HG02943 (cell line): Measurements from ENCODE around the gene VWA8.
"Not testable (repeated sequence)": the region's sequence is repeated elsewhere in the genome, so short reads cannot be mapped to it uniquely, and the experiment has no call there.

ENCODE experiments used
- ATAC-seq: cut with Tn5 transposase; IDR thresholded peaks from one replicate; pipeline ENCODE4 v1.9.1; 2021; ENCODE audit warnings: mild to moderate bottlenecking, low read depth, moderate library complexity; ENCODE audit not compliant: unreplicated experiment

VWA8 gene

DNA sequence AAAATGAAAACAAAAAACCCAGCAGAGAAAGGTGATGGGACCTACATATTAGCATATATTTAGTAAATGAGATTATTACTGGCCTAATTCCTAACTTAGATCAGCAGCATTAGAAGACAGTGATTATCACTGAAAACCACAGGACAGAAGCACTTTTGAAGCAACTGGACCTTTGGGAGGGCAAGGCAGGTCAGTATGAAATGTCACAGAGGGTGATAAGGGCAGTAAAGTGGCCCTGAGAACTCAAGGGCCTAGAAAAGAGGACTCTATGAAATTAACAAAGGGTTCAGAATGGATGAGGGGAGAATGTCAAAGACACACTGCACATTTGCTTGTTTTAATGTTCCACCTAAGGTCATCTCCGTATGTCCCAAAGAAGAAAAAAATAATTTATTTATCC is 148.7 kb downstream of the VWA8 start:
- no peak for ATAC-seq

DNA sequence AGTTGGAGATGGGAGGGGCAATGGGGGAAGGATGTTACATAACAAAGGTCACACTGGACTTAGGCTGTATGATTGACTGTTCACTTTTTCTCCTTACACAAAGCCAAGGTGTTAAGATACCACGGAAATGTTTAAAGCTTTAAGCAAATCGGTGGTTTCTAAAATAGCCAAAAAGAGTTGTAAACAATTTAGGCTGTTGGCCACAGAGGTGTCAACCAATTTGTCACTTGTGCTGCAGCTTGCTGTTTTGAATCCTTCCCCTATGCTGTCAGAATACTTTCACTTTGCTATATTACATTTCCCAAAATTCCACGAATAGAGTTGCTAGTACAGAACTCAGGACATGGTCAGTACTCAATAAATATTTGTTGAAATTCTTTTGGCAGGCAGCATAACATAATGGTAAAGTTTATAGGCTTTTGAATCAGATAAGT is 149.3 kb downstream of the VWA8 start:
- ATAC-seq = peak; percentile 57

DNA sequence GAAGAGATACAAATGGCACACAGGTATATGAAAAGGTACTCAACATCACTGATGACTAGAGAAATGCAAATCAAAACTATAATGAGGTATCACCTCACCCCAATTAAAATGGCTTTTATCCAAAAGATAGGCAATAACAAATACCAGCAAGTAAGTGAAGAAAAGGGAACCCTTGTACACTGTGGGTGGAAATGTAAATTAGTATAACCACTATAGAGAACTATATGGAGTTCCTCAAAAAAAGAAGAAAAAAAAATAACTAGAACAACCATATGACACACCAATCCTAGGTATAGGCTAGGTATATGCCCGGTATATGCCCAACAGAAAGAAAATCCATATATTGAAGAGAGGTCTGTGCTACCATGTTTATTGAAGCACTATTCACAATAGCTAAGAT is 150.9 kb downstream of the VWA8 start:
- no peak for ATAC-seq

DNA sequence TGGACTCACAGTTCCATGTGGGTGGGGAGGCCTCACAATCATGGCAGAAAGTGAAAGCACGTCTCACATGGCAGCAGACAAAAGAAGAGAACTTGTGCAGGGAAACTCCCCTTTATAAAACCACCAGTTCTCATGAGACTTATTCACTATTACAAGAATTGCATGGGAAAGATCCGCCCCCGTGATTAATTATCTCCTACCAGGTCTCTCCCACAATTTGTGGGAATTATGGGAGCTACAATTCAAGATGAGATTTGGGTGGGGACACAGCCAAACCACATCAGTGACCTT is 157.5 kb downstream of the VWA8 start:
- ATAC-seq = not testable (repeated sequence)

DNA sequence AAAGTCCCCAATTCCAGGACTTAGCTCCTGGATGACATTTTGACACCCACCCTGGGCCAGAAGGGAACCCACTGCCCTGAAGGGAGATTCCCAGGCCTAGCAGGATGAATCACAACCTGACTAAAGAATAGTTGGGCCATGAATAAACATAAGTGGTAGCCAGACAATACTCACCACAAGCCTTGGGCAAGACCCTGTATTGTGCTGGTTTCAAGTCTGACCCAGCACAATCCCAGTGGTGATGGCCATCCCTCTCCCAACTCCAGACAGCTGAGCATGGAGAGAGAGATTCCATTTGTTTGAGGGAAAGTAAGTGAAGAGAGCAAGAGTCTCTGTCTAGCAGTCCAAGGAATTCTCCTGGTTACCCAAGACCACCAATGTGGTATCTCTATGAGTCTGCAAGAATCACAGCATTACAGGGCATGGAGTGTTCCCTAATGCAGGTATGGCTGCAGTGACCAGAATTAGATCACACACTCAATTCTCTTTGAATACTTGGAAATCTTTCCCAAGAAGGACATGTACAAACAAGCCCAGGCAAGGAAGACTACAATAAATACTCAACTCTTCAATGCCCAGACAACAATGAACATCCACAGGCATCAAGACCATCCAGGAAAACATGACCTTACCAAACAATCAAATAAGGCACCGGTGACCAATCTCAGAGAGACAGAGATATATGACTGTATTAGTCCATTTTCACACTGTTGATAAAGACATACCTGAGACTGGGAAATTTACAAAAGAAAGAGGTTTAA is 158.0 kb downstream of the VWA8 start:
- ATAC-seq = no peak

DNA sequence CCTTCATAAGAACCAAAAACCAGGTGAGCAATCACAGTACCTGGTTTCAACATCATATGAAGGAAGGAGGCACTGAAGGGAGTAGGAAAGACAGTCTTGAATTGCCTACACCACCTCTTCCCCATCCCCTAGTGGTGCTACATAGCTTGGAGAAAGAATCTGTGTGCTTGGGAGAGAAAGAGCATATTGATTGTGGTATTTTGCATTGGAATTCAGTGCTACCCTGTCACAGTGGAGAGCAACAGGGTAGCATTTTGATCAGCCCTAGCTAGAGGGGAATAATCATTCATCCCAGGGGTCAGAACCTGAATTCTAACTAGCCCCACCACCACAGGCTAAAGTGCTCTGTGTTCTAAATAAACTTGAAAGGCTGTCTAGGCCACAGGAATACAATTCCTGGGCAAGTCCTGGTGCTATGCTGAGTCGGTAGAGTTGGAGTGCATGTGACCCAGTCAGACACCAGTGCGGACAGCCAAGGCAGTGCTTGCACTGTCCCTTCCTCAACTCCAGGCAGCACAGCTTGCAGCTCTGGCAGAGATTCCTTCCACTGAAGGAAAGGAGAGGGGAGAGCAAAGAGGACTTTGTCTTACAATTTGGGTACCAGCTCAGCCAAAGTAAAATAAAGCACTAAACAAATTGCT is 158.7 kb downstream of the VWA8 start:
- no peak for ATAC-seq

DNA sequence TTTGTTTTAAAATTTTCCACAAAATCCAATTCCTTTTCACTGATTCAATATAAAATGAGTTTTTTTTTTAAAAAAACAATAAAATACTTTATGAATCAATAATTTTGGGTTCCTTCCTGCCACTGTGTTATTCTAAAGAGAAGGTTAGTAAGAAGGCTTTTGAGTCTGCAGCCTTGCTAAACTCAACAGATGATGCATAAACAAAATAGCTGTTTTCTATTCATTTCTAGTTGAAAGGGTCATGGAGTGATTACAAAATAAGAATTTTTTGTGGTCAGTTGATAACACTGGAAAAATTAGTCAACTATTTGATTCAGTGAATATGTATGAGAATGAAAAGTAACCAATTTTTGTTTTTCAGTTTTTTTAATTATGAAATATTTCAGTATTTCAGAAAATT is 169.9 kb downstream of the VWA8 start:
- ATAC-seq = no peak

DNA sequence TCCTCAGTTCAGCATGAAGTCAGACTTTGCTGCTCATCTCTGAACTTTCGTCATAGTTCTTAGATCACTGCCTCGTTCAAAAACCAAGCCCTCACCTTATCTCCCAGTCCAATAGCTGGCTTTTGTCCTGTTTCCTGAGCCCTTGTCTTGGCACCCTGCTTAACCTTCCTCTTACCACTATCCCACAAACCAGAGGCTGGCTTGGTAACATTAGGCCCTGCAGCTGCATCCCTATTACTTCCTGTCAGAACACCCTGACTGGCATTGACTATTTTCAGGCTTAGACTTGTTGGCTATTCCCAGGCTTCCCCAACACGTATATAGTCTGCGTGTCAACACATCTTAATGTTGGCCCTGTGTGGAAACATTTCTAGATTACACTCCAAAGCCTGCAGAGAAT is 172.4 kb downstream of the VWA8 start:
- no peak for ATAC-seq

DNA sequence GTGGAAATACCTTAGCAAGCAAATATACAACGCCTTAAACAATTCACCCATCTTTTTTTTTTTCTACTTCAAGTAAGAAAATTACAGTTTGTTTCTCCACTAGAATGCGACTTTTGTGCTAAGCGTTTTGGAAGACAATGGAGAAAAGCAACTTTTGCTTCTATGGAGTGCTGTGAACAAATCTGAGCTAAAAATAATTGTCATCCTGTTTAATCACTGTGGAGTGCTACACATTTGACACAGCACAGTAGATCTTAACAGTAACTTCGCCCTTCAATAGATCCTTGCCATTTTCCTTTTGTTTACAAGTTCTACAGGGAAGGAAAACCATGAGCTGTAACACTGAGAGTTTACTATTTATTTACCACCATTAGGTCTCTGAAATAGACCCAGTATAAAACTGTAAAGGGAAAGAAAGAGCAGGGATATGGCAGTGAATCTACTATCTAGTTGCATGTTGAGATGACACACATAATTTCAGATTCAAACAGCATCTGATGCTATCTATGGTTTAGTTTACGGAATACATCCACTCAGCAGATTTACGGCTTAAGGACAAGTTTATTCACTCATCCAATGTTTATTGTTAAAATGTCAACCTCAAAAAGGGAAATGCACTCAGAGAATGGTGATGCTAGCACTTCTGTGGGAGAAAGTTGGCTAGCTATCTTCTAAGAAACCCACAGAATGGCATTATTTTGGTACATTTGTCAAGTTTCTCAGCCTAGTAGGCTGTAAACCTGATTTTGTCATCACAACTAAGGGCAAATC is 175.3 kb downstream of the VWA8 start:
- ATAC-seq = no peak

DNA sequence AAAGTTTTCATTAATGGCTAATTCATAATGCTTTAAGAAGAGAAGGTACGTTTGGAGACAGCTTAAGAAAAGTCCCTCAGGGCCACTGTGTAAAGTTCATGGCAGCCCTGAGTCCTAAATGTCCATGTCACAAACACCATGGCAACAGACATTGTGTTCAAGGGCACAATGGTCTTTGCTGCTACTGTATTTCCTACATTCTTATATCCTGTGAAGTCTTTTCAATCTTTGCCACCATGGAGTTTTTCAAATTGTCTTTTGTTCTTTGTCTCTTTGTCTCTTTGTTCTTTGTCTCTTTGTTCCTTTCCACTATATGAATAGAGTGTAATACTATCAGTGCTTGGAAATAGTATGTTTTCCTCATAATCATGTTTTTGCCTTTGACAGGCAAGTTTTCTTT is 178.8 kb downstream of the VWA8 start:
- no peak for ATAC-seq

DNA sequence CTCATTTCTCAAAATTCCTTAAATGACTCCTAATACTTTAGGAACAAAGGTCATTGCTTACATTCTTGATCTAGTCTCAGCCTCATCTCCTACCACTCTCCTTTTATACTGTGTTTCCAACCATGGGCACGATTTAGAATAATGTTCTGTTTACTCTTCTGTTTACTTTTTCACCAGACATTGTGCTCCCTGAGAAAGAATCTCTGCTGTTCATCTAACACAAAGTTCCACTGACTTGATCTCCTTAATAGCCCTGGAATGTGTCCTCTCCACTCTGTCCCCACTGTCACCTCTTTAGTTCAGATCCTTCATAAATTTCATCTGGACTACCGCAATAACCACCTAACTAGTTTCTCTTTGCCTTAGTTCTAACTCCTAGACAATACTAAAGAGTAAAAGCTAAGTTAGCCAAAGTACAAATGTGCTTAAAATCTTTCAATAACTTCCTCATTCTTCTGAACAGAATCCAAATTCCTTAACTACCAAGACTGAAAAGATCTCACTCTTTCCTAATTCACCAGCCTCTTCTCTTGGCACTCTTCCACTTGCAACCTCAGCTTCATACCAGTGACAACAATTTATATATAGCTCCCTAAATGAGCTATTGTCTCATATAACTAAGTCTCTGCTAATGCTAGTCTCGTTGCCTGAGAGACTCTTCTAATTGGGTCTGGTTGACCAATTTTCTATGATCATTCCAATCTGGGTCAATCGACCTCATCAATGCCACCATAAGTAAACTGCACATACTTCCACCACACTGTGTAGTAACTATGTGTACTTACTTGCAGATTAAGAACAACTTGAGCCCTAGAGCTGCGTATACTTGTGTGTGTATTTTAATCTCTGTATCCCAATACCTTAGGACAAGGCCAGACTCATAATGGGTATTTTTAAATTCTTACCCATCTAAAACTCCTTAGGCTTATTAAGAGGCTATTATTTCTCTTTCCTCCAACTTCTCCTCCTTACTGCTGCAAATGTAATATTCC is 179.9 kb downstream of the VWA8 start:
- ATAC-seq = no peak

DNA sequence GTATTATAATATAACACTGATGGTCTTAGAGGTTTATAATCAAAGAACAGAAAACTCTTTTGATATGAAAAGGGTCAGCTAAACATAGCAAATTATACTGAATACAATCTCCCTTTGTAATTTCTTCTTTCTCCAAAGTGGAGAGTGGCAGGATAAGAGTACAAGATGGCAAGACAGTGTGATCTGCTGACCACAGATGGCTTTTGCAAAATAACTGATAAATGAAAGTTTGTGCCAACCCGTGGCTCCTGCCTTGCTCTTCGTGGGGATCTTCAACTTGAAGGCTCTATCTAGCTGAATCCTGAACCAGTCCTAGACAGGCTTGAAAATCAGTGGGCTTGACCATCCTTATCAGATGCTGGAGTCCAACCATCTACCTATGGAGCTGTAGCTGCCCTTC is 185.7 kb downstream of the VWA8 start:
- no peak for ATAC-seq

DNA sequence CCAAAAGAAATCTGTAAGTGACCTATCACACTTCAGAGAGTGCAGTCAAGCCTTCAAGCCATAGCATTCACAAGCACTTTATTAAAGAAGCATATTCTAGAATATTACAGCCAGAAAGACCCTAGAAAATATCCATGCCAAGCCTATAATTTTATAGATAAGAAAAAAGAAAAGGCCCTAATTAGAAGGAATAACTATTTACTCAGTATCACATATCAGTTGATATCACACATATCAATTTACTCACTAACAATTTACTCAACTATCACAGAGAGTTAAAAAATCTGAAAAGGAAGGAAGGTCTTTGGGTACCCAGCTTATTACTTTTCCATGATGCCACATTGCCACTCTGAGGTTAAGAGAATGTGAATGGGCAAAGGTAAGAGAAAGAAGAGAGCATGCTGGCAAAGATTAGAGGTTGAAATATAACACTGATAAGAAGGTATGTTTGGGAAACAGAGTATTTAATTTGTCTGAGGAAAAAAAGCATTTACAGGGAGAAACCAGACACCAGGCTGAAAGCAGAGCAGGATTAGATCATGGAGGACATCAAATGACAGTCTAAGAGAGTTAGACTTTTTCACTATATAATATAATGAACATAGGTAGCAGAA is 186.2 kb downstream of the VWA8 start:
- no peak for ATAC-seq

DNA sequence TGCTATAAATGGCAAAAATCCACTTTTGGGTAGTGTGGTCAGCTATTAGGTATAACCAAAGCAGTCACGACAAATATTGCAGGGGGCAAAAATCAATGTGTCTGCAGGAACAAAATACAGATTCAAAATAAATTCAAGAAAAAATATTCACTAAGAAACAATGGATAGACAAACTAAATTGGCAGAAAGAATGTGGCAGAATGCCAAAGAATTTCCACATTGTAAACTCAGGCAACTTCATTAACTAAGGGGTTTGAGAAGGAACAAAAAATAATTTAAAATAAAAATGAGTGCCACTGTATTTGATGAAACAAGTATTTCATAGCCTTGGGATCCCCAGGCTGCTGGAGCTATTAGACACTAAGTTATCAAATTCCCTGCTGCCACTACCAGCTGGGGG is 193.1 kb downstream of the VWA8 start:
- no peak for ATAC-seq

DNA sequence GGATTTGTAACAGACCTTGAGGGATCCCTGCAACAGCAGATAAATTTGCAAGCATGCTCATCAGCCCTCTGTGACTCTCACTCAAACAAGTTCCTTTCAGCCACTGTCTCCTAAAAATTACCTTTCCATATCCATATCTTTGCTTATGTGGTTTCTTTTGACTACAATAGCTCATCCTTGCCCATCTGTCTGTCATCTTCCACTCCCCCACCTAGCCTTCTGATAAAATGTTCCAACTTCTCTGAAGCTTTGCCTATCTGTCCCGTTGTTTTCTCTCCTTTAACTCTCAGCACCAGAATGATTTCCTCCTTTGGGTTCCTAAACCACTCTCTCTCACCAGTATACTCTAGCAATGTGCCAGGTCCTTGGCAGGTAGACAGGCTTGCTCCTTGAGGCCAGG is 194.5 kb downstream of the VWA8 start:
- no peak for ATAC-seq

DNA sequence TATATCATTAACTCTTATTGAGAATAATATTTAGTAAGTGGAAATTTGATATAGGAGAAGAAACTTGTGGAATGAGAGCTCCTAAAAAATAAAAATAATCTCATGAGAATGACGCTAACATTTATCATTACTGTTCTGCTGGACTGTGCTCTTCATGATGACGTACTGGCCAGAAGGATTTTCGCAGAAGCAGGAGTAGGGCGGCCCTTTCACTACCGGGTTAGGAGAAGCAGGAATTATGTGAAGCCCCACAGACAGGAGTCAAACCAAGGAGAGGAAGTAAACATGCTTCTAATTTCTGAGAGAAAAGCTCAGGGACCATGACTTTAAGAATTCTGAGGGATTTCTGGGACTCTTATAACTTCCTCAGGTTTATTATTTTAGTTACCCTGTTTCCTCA is 195.1 kb downstream of the VWA8 start:
- ATAC-seq = no peak

DNA sequence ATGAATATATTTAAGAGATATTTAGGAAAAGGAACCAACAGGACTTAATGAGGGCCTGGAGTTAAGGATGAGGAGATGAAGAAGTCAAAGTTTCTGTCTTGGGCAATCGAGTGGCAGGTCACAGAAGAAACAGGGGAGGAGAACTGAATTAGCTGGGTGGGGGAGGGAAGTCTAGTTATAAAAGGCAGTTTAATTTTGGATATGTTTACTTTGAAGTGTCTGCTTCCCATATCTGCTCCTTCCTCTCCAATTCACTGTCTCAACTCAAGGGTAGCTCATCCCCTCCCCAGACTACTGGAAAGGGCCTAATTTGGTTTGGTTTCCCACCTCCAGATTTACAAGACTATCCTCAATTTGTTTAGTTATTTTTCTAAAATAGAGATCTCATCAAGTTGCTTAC is 195.9 kb downstream of the VWA8 start:
- no peak for ATAC-seq

DNA sequence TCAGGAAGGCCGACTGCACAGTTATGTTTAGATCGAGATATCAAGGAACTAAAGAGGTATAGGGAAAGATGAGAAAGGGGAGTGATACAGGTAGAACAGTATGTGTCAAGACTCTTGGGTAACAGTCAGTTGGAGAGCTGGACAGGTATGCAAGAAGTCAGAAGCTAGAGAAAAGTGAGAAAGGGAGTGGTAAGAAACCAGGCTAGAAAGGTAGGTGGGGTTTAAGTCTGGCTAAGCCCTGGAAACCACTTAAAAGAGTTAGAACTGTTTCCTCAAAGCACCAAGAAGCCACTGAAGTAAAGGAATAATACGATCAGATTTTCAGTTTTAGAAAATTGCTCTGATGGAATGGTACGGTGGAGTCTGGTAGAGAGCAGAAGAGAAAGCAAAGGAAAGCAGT is 196.4 kb downstream of the VWA8 start:
- ATAC-seq = no peak

DNA sequence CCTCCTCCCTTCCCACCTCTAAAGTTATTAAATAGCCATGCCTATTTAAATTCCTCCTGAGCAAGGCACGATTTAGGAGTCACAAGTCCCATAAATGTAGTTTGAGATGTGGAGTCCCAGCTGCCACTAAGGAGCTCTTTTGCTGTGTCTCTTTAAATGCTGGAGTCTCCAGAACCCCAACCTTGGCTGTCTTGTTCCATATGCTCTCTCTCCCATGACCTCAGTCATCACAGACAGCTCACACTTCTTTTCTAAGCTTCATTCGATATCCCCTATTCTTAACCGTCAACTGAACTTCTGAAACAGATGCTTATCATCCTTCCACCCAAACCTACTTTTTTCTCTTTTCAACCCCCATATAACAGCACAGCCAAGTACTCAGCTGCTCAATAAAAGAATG is 197.1 kb downstream of the VWA8 start:
- ATAC-seq = no peak

DNA sequence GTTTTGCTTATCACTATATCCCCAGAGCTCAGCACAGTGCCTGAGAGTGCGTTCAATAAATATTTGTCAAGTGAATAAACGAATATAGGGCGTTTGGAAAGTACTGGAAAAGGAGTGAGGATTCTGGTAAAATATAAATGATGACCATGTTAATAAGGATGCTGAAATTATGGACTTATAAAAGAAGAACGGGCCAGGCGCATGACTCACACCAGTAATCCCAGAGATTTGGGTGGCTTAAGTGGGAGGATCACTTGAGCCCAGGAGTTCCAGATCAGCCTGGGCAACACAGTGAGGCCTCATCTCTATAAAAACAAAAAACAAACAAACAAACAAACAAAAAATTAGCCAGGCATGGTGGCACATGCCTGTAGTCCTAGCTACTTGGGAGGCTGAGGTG is 198.1 kb downstream of the VWA8 start:
- no peak for ATAC-seq
